ENCODE data around the gene LRRC46.

GRCh38 chr17:47884427-47884740 is 52.9 kb downstream of the LRRC46 start:
- no peak for TF ChIP-seq CTCF (conservative IDR thresholded peaks at IDR 0.05; ENCODE audit: low read depth, low read length)
- TF ChIP-seq SMC3 (IDR thresholded peaks at IDR 0.05; ENCODE audit: low read depth, low read length): no peak

Data from IMR-90 (cell line).